OCI-LY1 (cell line): ENCODE results near the gene TEAD4.

ENCODE experiments used
- H2AFZ ChIP-seq: fragments of 200-600 bp; sonication (generic), shearing (Covaris generic); 2 replicates; pipeline ENCODE4 v1.6.0; 2014; ENCODE audit warnings: antibody characterized with exemption, mild to moderate bottlenecking, low read length
- H3F3A ChIP-seq: fragments of 200-600 bp; sonication (generic), shearing (Covaris generic); 2 replicates; pipeline ENCODE4 v1.6.0; 2014; ENCODE audit warnings: mild to moderate bottlenecking, antibody characterized with exemption, low read length, moderate library complexity; ENCODE audit not compliant: insufficient read depth
- H3K27ac ChIP-seq: fragments of 200-600 bp; sonication (generic); 2 replicates; pipeline ENCODE4 v1.5.1; 2014; ENCODE audit warnings: low read length, mixed run types, mild to moderate bottlenecking, low read depth; ENCODE audit not compliant: poor library complexity, severe bottlenecking
- H3K27me3 ChIP-seq: fragments of 200-600 bp; sonication (generic); 2 replicates; pipeline ENCODE4 v1.6.0; 2014; ENCODE audit warnings: antibody characterized with exemption, mild to moderate bottlenecking, low read length, moderate library complexity; ENCODE audit not compliant: insufficient read depth
- H3K36me3 ChIP-seq: fragments of 200-600 bp; sonication (generic); 2 replicates; pipeline ENCODE4 v1.6.1; 2014; ENCODE audit warnings: mild to moderate bottlenecking, antibody characterized with exemption, low read length, moderate library complexity, mixed read lengths; ENCODE audit not compliant: insufficient read depth
- H3K4me1 ChIP-seq: fragments of 200-600 bp; sonication (generic); 2 replicates; pipeline ENCODE4 v1.5.1; 2014; ENCODE audit warnings: mild to moderate bottlenecking, low read length, moderate library complexity; ENCODE audit not compliant: insufficient read depth, severe bottlenecking
- H3K4me2 ChIP-seq: fragments of 200-600 bp; sonication (generic), shearing (Covaris generic); 2 replicates; pipeline ENCODE4 v1.6.1; 2014; ENCODE audit warnings: low read length
- H3K4me3 ChIP-seq: fragments of 200-600 bp; sonication (generic); 2 replicates; pipeline ENCODE4 v1.5.1; 2014; ENCODE audit warnings: low read length, low read depth, mild to moderate bottlenecking, mixed read lengths; ENCODE audit not compliant: poor library complexity, severe bottlenecking
- H3K79me2 ChIP-seq: fragments of 200-600 bp; shearing (Covaris generic); 2 replicates; pipeline ENCODE4 v1.6.1; 2016; ENCODE audit warnings: mixed run types, low read length, mixed read lengths; ENCODE audit not compliant: insufficient read depth
- H3K9ac ChIP-seq: fragments of 200-600 bp; sonication (generic), shearing (Covaris generic); 2 replicates; pipeline ENCODE4 v1.6.1; 2014; ENCODE audit warnings: mild to moderate bottlenecking, low read length, mixed read lengths
- H3K9me2 ChIP-seq: fragments of 200-600 bp; sonication (generic), shearing (Covaris generic); 2 replicates; pipeline ENCODE4 v1.6.1; 2014; ENCODE audit warnings: low read depth, mild to moderate bottlenecking, low read length, mixed read lengths
- H3K9me3 ChIP-seq: fragments of 200-600 bp; shearing (Covaris generic); 2 replicates; pipeline ENCODE4 v1.6.1; 2014; ENCODE audit warnings: low read length, mixed read lengths
- H4K20me1 ChIP-seq: fragments of 200-600 bp; sonication (generic), shearing (Covaris generic); 2 replicates; pipeline ENCODE4 v1.6.0; 2016; ENCODE audit warnings: mild to moderate bottlenecking, low read length; ENCODE audit not compliant: insufficient read depth
- CTCF ChIP-seq: fragments of 200-600 bp; sonication (generic), shearing (Covaris generic); IDR thresholded peaks from 2 replicates; pipeline ENCODE4 v1.5.1; 2017; ENCODE audit warnings: mild to moderate bottlenecking, antibody characterized with exemption, low read length, moderate library complexity, mixed read lengths
- EZH2 ChIP-seq: fragments of 200-600 bp; sonication (generic), shearing (Covaris generic); IDR thresholded peaks from 2 replicates; pipeline ENCODE4 v1.8.0; 2017; ENCODE audit warnings: borderline replicate concordance, mixed run types, mild to moderate bottlenecking, antibody characterized with exemption, low read length, moderate library complexity, mixed read lengths

Gene TEAD4

GRCh38 chr12:3087758-3088650 lies 128.8 kb downstream of the TEAD4 start:
- Histone ChIP-seq H3K79me2 (no peaks in the 10 kb centered on the region), H3K36me3 (no peaks in the 10 kb centered on the region; the same call in 1 of the 2 replicates), H3K4me1 (no peaks in the 10 kb centered on the region), H3K27ac (no peak overlapping the region), H3K4me2 (no peak overlapping the region), H4K20me1 (no peaks in the 10 kb centered on the region), H3K9me2 (no peaks in the 10 kb centered on the region), H3K4me3 (no peak overlapping the region), H3F3A (no peaks in the 10 kb centered on the region), H3K9ac (no peak overlapping the region), H2AFZ (no peak overlapping the region), H3K27me3 (peaks cover 7% of the 10 kb centered on the region; the same call in 1 of the 2 replicates), H3K9me3 (no peaks in the 10 kb centered on the region)
- TF ChIP-seq CTCF = no peak

DNA sequence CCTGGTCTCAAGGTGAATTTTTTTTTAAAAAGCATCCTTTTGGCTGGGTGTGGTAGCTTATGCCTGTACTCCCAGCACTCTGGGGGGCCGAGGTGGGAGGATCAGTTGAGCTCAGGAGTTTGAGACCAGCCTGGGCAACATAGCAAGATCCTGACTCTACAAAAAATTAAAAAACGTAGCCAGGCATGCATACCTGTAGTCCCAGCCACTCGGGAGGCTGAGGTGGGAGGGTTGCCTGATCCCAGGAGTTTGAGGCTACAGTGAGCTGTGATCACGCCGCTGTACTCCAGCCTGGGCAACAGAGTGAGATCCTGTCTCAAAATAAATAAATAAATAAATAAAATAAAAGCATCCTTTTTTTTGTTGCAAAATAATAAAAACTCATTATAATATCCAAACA lies 130.4 kb downstream of the TEAD4 start:
- Histone ChIP-seq H3K9me3 (no peaks in the 10 kb centered on the region), H2AFZ (no peak overlapping the region), H3K4me1 (no peaks in the 10 kb centered on the region), H3K9ac (no peak overlapping the region), H3K36me3 (no peaks in the 10 kb centered on the region), H3K4me2 (no peak overlapping the region), H3K27me3 (peaks cover 7% of the 10 kb centered on the region; the same call in 1 of the 2 replicates), H3K79me2 (no peaks in the 10 kb centered on the region), H3F3A (no peaks in the 10 kb centered on the region), H3K27ac (no peak overlapping the region), H3K4me3 (no peak overlapping the region), H3K9me2 (no peaks in the 10 kb centered on the region), H4K20me1 (no peaks in the 10 kb centered on the region)
- TF ChIP-seq EZH2 = no peak
- TF ChIP-seq CTCF = no peak
